NCI-H2107 treated with DMSO at 0.1 percent for 48 hours (cell line): ENCODE results near the gene TRAFD1.

Experiments used
- DNase-seq: peaks from one replicate; lab custom pipeline; 2025; ENCODE audit not compliant: unreplicated experiment; lab: John Stamatoyannopoulos, UW

TRAFD1 gene

GRCh38 chr12:112115259-112116045 is 9.9 kb upstream of the TRAFD1 start:
- DNase-seq, result no peak

- peak; percentile 83 for DNase-seq
Observed at GRCh38 chr12:112116232-112117060, 8.9 kb upstream of the TRAFD1 start.

- DNase-seq, result no peak
Observed at GRCh38 chr12:112117685-112118084, 7.7 kb upstream of the TRAFD1 start.

- DNase-seq, result peak; percentile 53
Observed at GRCh38 chr12:112121780-112122565, 3.4 kb upstream of the TRAFD1 start.

- peak; percentile 40 for DNase-seq
Observed at GRCh38 chr12:112122823-112123690, 2.3 kb upstream of the TRAFD1 start.

- no peak for DNase-seq
Observed at GRCh38 chr12:112124918-112125249, 476 bp upstream of the TRAFD1 start.

- no peak for DNase-seq
Observed at GRCh38 chr12:112126000-112126438, 659 bp downstream of the TRAFD1 start.

GRCh38 chr12:112126911-112127310 is 1.6 kb downstream of the TRAFD1 start:
- DNase-seq, result no peak

- DNase-seq, result no peak
Observed at GRCh38 chr12:112130441-112130998, 5.2 kb downstream of the TRAFD1 start.

GRCh38 chr12:112131686-112132085 is 6.3 kb downstream of the TRAFD1 start:
- no peak for DNase-seq

GRCh38 chr12:112133418-112133817 is 8.1 kb downstream of the TRAFD1 start:
- no peak for DNase-seq

GRCh38 chr12:112134731-112135130 is 9.4 kb downstream of the TRAFD1 start:
- DNase-seq, result no peak

GRCh38 chr12:112140728-112141127 is 15.4 kb downstream of the TRAFD1 start:
- DNase-seq, result no peak

- no peak for DNase-seq
Observed at GRCh38 chr12:112146123-112146522, 20.8 kb downstream of the TRAFD1 start.

- no peak for DNase-seq
Observed at GRCh38 chr12:112148031-112148513, 22.7 kb downstream of the TRAFD1 start.

- no peak for DNase-seq
Observed at GRCh38 chr12:112149596-112149995, 24.2 kb downstream of the TRAFD1 start.

- no peak for DNase-seq
Observed at GRCh38 chr12:112151766-112152541, 26.6 kb downstream of the TRAFD1 start.

- DNase-seq, result no peak
Observed at GRCh38 chr12:112153181-112153892, 28.0 kb downstream of the TRAFD1 start.

GRCh38 chr12:112153893-112154219 is 28.5 kb downstream of the TRAFD1 start:
- no peak for DNase-seq
